ENCODE results near the gene B4GALT3.

DNA sequence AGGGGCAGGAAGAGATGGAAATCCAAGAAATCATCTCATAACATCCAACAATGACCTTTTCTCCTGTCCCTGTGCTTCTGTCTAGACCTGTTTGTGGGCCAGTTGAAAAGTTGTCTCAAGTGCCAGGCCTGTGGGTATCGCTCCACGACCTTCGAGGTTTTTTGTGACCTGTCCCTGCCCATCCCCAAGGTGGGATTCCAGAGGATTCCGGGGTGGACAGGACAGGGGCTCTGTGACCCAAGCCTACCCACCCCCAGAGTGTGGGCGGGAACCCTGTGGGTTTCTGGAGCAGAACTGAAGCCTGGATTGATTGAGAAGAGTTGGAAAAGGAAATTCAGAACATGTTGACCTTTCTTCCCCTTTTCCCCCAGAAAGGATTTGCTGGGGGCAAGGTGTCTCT, 13.5 kb downstream of the B4GALT3 start:
- TF ChIP-seq, protein P1, sequence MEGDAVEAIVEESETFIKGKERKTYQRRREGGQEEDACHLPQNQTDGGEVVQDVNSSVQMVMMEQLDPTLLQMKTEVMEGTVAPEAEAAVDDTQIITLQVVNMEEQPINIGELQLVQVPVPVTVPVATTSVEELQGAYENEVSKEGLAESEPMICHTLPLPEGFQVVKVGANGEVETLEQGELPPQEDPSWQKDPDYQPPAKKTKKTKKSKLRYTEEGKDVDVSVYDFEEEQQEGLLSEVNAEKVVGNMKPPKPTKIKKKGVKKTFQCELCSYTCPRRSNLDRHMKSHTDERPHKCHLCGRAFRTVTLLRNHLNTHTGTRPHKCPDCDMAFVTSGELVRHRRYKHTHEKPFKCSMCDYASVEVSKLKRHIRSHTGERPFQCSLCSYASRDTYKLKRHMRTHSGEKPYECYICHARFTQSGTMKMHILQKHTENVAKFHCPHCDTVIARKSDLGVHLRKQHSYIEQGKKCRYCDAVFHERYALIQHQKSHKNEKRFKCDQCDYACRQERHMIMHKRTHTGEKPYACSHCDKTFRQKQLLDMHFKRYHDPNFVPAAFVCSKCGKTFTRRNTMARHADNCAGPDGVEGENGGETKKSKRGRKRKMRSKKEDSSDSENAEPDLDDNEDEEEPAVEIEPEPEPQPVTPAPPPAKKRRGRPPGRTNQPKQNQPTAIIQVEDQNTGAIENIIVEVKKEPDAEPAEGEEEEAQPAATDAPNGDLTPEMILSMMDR (IDR thresholded peaks at IDR 0.05): no peak
- no peak for TF ChIP-seq POLR2A (IDR thresholded peaks at IDR 0.05)
